ENCODE measurements around the gene USP32.

The USP32 gene

DNA sequence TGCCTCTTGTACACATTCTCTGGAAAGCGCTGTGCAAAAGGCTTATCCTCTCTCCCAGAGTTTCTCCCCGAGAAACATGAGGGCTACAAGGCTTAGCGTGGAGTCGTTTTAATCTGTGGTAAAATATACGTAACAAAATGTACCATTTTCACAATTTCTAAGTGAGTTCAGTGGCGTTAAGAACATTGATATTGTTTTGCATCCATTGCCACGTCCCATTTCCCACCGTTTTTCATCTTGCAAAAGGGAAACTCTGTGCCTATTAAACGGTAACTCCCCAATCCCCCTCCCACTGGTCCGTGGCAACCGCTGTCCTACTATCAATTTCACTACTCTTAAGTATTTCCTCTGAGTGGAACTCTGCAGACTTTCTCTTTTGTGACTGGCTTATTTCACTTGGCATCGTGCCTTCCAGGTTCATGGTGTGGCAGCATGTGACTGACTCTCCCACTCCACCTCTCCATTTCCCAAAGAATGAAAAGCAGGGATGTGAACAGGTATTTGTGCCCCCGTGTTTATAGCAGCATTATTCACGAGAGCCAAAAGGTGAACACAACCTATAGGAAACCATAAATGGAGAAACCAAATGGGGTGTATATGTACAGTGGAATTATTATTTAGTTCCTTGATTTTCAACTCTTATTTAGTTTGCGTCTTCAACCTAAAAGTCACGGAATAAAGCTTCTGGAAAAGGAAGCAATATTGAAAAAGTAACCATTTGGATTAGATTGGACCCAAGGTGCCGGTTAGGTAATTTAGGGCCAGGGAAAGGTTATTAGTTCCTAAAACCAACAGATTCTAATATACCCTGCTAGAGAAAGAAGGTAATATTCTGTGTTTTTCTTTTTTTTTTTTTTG, 1.1 kb upstream of the USP32 start:
- peak; percentile 43 for DNase-seq (ENCODE audit: low spot score)
- in situ Hi-C loops (cut with MboI; ENCODE audit: low sequenced_read_pairs, unreplicated experiment): no loop called here
- TF ChIP-seq, protein P1, sequence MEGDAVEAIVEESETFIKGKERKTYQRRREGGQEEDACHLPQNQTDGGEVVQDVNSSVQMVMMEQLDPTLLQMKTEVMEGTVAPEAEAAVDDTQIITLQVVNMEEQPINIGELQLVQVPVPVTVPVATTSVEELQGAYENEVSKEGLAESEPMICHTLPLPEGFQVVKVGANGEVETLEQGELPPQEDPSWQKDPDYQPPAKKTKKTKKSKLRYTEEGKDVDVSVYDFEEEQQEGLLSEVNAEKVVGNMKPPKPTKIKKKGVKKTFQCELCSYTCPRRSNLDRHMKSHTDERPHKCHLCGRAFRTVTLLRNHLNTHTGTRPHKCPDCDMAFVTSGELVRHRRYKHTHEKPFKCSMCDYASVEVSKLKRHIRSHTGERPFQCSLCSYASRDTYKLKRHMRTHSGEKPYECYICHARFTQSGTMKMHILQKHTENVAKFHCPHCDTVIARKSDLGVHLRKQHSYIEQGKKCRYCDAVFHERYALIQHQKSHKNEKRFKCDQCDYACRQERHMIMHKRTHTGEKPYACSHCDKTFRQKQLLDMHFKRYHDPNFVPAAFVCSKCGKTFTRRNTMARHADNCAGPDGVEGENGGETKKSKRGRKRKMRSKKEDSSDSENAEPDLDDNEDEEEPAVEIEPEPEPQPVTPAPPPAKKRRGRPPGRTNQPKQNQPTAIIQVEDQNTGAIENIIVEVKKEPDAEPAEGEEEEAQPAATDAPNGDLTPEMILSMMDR (IDR thresholded peaks at IDR 0.05; ENCODE audit: borderline replicate concordance, control extremely low read depth, extremely low read depth, insufficient read depth, missing control alignments): no peak

DNA sequence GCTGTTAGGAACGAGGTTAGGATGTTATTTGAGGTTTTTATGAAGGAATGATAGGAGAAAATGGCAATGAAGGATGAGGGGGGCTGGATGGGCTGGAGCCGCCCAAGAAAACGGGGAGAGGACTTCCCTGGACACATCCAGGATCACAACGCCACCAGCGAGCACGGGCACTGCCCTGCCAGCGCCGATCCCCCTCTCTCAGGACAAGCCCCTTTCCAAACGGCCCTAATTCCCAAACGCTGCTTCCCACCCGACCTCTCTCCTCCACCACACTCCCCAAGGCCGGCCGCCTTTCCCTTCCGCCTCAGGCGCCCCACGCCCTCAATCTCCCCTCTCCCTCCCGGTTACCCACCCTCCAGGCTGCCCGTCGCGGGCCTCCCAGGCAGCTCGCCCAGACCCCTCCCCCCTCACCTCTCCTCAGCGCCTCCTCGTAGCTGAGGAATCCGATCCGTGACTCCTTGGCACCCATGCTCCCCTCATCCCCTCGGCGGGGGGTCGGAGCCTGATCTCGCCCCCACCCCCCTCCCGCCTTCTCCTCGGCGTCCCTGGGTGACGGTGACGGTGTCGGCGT, 377 bp downstream of the USP32 start:
- no peak for DNase-seq (ENCODE audit: low spot score)
- in situ Hi-C loops (cut with MboI; ENCODE audit: low sequenced_read_pairs, unreplicated experiment): no loop called here
- TF ChIP-seq, protein P1 (IDR thresholded peaks at IDR 0.05; ENCODE audit: borderline replicate concordance, control extremely low read depth, extremely low read depth, insufficient read depth, missing control alignments): no peak

DNA sequence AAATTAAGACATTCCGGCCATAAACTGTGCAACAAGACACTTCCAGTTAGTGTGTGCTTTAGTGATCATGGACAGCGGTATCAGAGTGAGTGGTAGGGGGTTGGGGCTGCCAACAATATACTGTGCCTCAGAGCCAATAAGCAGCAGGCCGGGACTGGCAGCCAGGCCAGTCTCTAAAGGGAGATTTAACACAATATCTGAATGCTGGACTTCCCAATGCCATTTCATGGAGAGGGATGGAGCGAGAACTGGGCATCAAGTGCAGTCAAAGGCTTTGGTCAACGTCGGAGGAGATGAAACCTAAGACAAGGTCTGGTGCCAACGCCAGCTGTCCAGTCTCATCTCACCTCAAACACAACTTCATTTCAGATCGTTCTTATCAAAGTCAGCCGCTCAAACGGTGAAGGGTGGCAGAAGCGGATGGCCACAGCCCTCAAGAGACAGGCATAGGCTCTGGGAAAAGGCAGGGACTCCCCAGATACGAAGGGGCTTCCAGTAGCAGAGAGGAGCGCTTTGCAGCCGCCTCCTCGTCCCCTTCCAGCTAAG, 935 bp downstream of the USP32 start:
- peak; percentile 44 for DNase-seq (ENCODE audit: low spot score)
- in situ Hi-C loops (cut with MboI; ENCODE audit: low sequenced_read_pairs, unreplicated experiment): no loop called here
- TF ChIP-seq, protein P1 (IDR thresholded peaks at IDR 0.05; ENCODE audit: borderline replicate concordance, control extremely low read depth, extremely low read depth, insufficient read depth, missing control alignments): no peak

DNA sequence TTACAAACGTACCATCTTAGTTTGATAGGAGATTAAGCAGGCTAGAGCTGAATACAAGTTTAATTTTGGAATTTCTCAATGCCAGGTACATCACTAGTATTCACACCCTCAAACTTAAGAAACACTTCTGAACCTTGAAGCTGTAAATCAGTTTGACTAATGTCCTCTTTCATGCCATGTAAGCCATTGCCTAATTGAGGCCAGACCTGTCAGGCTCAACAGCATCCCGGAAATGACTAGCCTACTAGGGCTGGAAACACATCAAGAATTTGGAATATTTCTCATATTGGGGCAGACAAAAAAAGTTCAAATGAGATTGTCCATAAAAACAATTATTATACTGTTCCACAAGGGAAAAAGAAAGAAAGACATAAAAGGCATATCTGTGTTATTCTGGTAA, 1.7 kb downstream of the USP32 start:
- DNase-seq (ENCODE audit: low spot score): no peak
- TF ChIP-seq, protein P1 (IDR thresholded peaks at IDR 0.05; ENCODE audit: borderline replicate concordance, control extremely low read depth, extremely low read depth, insufficient read depth, missing control alignments): no peak
- in situ Hi-C loops (cut with MboI; ENCODE audit: low sequenced_read_pairs, unreplicated experiment): no loop called here

DNA sequence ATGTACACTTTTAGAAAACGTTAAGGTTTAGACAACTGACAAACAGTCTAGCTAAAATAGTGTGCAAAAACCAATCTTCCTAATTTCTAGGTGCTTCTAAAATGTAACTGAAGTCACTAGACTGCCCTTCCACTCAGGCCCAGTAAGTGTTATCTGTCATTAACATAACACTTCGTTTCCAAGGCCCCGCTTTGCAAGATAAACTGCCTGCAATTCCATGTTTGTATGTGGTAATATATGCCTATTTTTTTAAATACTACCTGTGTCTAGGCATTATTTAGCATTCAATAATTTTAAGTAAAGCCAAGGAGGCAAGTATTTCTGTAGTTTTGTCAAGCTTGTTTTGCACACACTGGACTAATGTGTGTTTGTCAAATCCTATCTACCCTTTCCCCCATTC, 3.2 kb downstream of the USP32 start:
- DNase-seq (ENCODE audit: low spot score): no peak
- TF ChIP-seq, protein P1 (IDR thresholded peaks at IDR 0.05; ENCODE audit: borderline replicate concordance, control extremely low read depth, extremely low read depth, insufficient read depth, missing control alignments): no peak
- in situ Hi-C loops (cut with MboI; ENCODE audit: low sequenced_read_pairs, unreplicated experiment): no loop called here

DNA sequence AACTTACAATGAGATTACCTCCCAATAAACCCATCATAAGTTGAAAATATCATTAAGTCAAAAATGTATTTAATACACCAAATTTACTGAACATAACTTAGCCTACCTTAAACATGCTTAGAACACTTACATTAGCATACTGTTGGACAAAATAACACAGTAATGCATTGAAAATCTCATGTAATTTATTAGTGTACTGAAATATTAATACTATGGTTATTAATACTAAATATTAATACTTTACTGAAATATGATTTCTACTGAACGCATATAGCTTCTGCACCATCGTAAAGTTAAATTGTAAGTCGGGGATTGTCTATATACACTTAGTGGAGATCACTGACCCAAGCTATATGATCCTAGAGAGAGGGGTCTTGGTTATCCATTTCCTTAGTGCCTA, 4.3 kb downstream of the USP32 start:
- in situ Hi-C loops (cut with MboI; ENCODE audit: low sequenced_read_pairs, unreplicated experiment): no loop called here
- TF ChIP-seq, protein P1 (IDR thresholded peaks at IDR 0.05; ENCODE audit: borderline replicate concordance, control extremely low read depth, extremely low read depth, insufficient read depth, missing control alignments): no peak

More for the DNA sequence above, 4.3 kb downstream of the USP32 start:
- no peak for DNase-seq (ENCODE audit: low spot score)

All from GM13976 (cell line).